ENCODE results near the gene TBX10. TPM values are rescaled to one million over a fixed set of nuclear protein-coding genes. Genes with fewer than 3 reads are reported as not detected.

TBX10 gene
- polyA plus RNA-seq, 1 donor (not counting 4 experiments of a cell fraction or from before 2014, with no cell fraction given), result not detected

DNA sequence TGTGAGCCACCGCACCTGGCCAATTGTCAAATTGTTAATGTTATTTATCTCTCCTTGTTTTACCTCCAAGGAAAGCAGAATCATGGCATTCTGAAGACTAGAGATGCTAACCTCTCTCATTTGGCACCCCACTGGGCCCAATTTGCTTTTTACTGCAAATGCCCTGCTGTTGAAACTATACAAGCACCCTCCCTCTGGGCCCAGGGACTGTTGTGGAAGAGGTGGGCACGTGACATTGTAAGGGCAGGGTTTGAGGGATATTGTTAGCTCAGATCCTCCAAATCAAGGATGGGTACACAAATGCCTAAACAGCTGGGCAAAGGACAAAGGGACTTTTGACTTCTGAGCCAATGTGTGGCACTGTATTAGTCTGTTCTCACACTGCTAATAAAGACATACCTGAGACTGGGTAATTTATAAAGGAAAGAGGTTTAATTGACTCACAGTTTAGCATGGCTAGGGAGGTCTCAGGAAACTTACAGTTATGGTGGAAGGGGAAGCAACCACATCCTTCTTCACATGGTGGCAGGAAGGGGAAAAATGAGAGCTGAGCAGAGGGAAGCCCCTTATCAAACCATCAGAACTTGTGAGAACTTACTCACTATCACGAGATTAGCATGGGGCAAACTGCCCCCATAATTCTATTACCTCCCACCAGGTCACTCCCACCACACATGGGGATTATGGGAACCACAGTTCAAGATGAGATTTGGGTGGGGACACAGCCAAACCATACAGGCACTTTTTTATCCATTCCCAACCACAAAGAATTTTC is 41.3 kb upstream of the TBX10 start:
- H3K27ac ChIP-seq (ENCODE audit: control insufficient read depth, insufficient read depth, low read length), result no peak overlapping the region

DNA sequence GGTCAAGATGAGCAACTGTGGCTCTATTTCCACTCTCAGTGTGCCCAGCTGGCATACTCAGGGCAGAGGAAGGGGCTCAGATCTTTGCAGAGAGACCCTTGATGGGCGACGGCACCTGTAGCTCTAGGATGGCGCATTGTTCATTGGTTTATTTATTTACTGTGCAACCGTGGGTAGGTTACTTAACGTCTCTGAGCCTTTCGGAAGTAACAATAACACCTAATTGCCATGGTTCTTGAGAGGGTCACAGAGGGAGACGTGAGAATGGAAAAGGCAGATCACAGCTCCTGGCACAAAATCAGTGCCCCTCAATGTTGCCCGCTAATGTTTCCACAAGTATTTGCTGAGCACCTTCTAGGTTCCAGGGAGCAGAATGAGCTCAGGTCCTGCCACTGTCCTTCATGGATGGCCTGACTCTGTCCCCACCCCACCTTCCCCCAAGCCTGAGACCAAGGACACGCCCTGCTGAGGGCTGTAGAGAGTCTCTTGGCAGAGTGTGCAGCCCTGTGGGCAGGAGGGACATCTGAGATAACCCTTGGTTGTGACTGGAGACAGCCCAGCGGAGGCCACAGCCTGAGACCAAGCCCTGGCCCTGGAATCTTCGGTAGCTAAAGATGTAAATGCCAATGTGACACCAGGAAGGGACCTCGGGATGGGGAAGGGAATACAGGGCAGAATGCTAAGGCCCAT is 35.6 kb upstream of the TBX10 start:
- Histone ChIP-seq H3K9ac (ENCODE audit: control insufficient read depth, extremely low read depth, insufficient read depth, low read length) (peak overlapping the region; percentile 22), H3K4me3 (ENCODE audit: control insufficient read depth in 2 of 3, extremely low read depth in 1 of 3, insufficient read depth in 2 of 3, low read depth in 1 of 3, low read length in 3 of 3) (no peak overlapping the region), H4K20me1 (ENCODE audit: control insufficient read depth, extremely low read depth, insufficient read depth, low read length) (no peaks in the 10 kb centered on the region), H3K36me3 (ENCODE audit: control insufficient read depth in 2 of 2, extremely low read depth in 1 of 2, insufficient read depth in 2 of 2, low read length in 2 of 2) (no peaks in the 10 kb centered on the region), H3K4me1 (ENCODE audit: control insufficient read depth, extremely low read depth, insufficient read depth, low read length) (peaks cover 16% of the 10 kb centered on the region), H3K27ac (ENCODE audit: control insufficient read depth, insufficient read depth, low read length) (no peak overlapping the region), H3K9me3 (ENCODE audit: control insufficient read depth, low read depth, low read length) (no peaks in the 10 kb centered on the region), H3K27me3 (ENCODE audit: control insufficient read depth, extremely low read depth, insufficient read depth, low read length) (no peaks in the 10 kb centered on the region), H3K79me2 (ENCODE audit: control insufficient read depth, insufficient read depth, low read length) (no peaks in the 10 kb centered on the region), H3K4me2 (ENCODE audit: control insufficient read depth, extremely low read depth, insufficient read depth, low read depth, low read length) (peak overlapping the region; percentile 49), H3K9me1 (ENCODE audit: control insufficient read depth, extremely low read depth, insufficient read depth, low read length) (no peaks in the 10 kb centered on the region), H2AFZ (ENCODE audit: control insufficient read depth, low read length) (no peak overlapping the region)
- dilution Hi-C loops (cut with MboI; ENCODE audit: extremely low pct_ligation_motif_present, low sequenced_read_pairs), result no loop called here
- FAIRE-seq (no peak), DNase-seq (ENCODE audit: low read depth, low spot score) (no peak)
- no peak for TF ChIP-seq EZH2 (IDR thresholded peaks at IDR 0.05; ENCODE audit: low read length)
- TF ChIP-seq, protein P1, sequence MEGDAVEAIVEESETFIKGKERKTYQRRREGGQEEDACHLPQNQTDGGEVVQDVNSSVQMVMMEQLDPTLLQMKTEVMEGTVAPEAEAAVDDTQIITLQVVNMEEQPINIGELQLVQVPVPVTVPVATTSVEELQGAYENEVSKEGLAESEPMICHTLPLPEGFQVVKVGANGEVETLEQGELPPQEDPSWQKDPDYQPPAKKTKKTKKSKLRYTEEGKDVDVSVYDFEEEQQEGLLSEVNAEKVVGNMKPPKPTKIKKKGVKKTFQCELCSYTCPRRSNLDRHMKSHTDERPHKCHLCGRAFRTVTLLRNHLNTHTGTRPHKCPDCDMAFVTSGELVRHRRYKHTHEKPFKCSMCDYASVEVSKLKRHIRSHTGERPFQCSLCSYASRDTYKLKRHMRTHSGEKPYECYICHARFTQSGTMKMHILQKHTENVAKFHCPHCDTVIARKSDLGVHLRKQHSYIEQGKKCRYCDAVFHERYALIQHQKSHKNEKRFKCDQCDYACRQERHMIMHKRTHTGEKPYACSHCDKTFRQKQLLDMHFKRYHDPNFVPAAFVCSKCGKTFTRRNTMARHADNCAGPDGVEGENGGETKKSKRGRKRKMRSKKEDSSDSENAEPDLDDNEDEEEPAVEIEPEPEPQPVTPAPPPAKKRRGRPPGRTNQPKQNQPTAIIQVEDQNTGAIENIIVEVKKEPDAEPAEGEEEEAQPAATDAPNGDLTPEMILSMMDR (optimal IDR thresholded peaks at IDR 0.05 in 1 of 3, IDR thresholded peaks at IDR 0.05 in 1 of 3, conservative IDR thresholded peaks at IDR 0.05 in 1 of 3; ENCODE audit: extremely low read depth in 1 of 3, insufficient read depth in 2 of 3, low read length in 3 of 3), result no peak

More for the DNA sequence above, 41.3 kb upstream of the TBX10 start:
- no peak overlapping the region for H2AFZ ChIP-seq (ENCODE audit: control insufficient read depth, low read length)
- H3K4me1 ChIP-seq (ENCODE audit: control insufficient read depth, extremely low read depth, insufficient read depth, low read length), result peaks cover 8% of the 10 kb centered on the region
- FAIRE-seq, result no peak
- no peaks in the 10 kb centered on the region for H4K20me1 ChIP-seq (ENCODE audit: control insufficient read depth, extremely low read depth, insufficient read depth, low read length)
- no peaks in the 10 kb centered on the region for H3K9me3 ChIP-seq (ENCODE audit: control insufficient read depth, low read depth, low read length)
- no peaks in the 10 kb centered on the region for H3K27me3 ChIP-seq (ENCODE audit: control insufficient read depth, extremely low read depth, insufficient read depth, low read length)
- no peaks in the 10 kb centered on the region for H3K36me3 ChIP-seq (ENCODE audit: control insufficient read depth in 2 of 2, extremely low read depth in 1 of 2, insufficient read depth in 2 of 2, low read length in 2 of 2)
- H3K4me2 ChIP-seq (ENCODE audit: control insufficient read depth, extremely low read depth, insufficient read depth, low read depth, low read length), result no peak overlapping the region
- dilution Hi-C loops (cut with MboI; ENCODE audit: extremely low pct_ligation_motif_present, low sequenced_read_pairs), result no loop called here
- H3K4me3 ChIP-seq (ENCODE audit: control insufficient read depth in 2 of 3, extremely low read depth in 1 of 3, insufficient read depth in 2 of 3, low read depth in 1 of 3, low read length in 3 of 3), result no peak overlapping the region
- H3K9me1 ChIP-seq (ENCODE audit: control insufficient read depth, extremely low read depth, insufficient read depth, low read length), result no peaks in the 10 kb centered on the region
- no peak overlapping the region for H3K9ac ChIP-seq (ENCODE audit: control insufficient read depth, extremely low read depth, insufficient read depth, low read length)
- H3K79me2 ChIP-seq (ENCODE audit: control insufficient read depth, insufficient read depth, low read length), result no peaks in the 10 kb centered on the region
- TF ChIP-seq, protein P1 (optimal IDR thresholded peaks at IDR 0.05 in 1 of 3, IDR thresholded peaks at IDR 0.05 in 1 of 3, conservative IDR thresholded peaks at IDR 0.05 in 1 of 3; ENCODE audit: extremely low read depth in 1 of 3, insufficient read depth in 2 of 3, low read length in 3 of 3), result no peak
- no peak for TF ChIP-seq EZH2 (IDR thresholded peaks at IDR 0.05; ENCODE audit: low read length)
- no peak for DNase-seq (ENCODE audit: low read depth, low spot score)

Measured in keratinocyte (primary cell).